ENCODE measurements around the gene HYAL3.

- TF ChIP-seq POLR2A (IDR thresholded peaks at IDR 0.05), result no peak
- no peak for TF ChIP-seq CTCF (IDR thresholded peaks at IDR 0.05 in 8 of 11, conservative IDR thresholded peaks at IDR 0.05 in 3 of 11)
Measured at GRCh38 chr3:50290161-50290641, 9.0 kb downstream of the HYAL3 start.
